Endothelial cell of umbilical vein (primary cell): ENCODE data around the gene PPP2R5A. TPM values are rescaled to one million over a fixed set of nuclear protein-coding genes. Genes with fewer than 3 reads are reported as not detected.

ENCODE experiments used
- BruUV-seq: library from RNA; stranded (reverse); fragments of 400-500 nt; replicated peaks from 2 replicates; lab custom pipeline; 2021; lab: Mats Ljungman, UMichigan
- CTCF ChIA-PET: fragments of 300-600, 350-600 bp; sonication (Branson Sonifier 250); formaldehyde crosslinking; loops from one replicate; lab custom pipeline; 2021; ENCODE audit warnings: antibody characterized with exemption, inconsistent platforms; lab: Charles Lee
- POLR2A ChIA-PET: fragments of 300-600, 350-600 bp; sonication (Branson Sonifier 250); formaldehyde crosslinking; loops from one replicate; lab custom pipeline; 2021; ENCODE audit warnings: antibody characterized with exemption, inconsistent platforms; lab: Charles Lee
- DNase-seq: peaks from one replicate; pipeline ENCODE4 v3.0.0-alpha.2; 2011; ENCODE audit warnings: low read depth, low spot score
- FAIRE-seq: peaks from 2 replicates; lab custom pipeline; 2011; peaks lifted over from hg19 to GRCh38; lab: Jason Lieb, UNC
- H2AFZ ChIP-seq: 2 replicates; pipeline ENCODE4 v1.6.0; 2012; ENCODE audit warnings: low read depth, low read length, control low read depth, inconsistent platforms
- H3K27ac ChIP-seq: 2 replicates; pipeline ENCODE4 v1.5.1; 2011; ENCODE audit warnings: low read depth, mild to moderate bottlenecking, control low read depth, low read length, moderate library complexity; ENCODE audit not compliant: insufficient read depth
- H3K27me3 ChIP-seq, 2 experiments: 2 replicates each; pipeline versions ENCODE4 v1.6.0 to v1.6.1; 2011; ENCODE audit warnings: low read length in 2 of 2, mixed read lengths in 1 of 2; ENCODE audit not compliant: control insufficient read depth in 2 of 2, insufficient read depth in 2 of 2
- H3K36me3 ChIP-seq, 2 experiments: 2 replicates in 1 of 2; 3 replicates in 1 of 2; pipeline ENCODE4 v1.5.1; 2011; ENCODE audit warnings: low read length in 2 of 2, mild to moderate bottlenecking in 1 of 2, moderate library complexity in 1 of 2; ENCODE audit not compliant: control insufficient read depth in 2 of 2, insufficient read depth in 2 of 2; ENCODE audit errors: extremely low read depth in 1 of 2
- H3K4me1 ChIP-seq: 3 replicates; pipeline ENCODE4 v1.5.1; 2011; ENCODE audit warnings: mild to moderate bottlenecking, low read length; ENCODE audit not compliant: control insufficient read depth, insufficient read depth; ENCODE audit errors: extremely low read depth
- H3K4me2 ChIP-seq: 2 replicates; pipeline ENCODE4 v1.6.1; 2011; ENCODE audit warnings: low read length, control low read depth, mixed read lengths; ENCODE audit not compliant: insufficient read depth
- H3K4me3 ChIP-seq, 3 experiments: fragments of 200-600 bp in 1 of 3; sonication (generic), shearing (Covaris generic) in 1 of 3; replicated peaks in 1 of 3; 2 replicates each; pipeline ENCODE4 v1.5.1; 2011 to 2016; ENCODE audit warnings: control low read depth in 3 of 3, low read length in 3 of 3, mild to moderate bottlenecking in 2 of 3, inconsistent platforms in 1 of 3, low read depth in 1 of 3, moderate library complexity in 1 of 3; ENCODE audit not compliant: insufficient read depth in 1 of 3
- H3K79me2 ChIP-seq: 2 replicates; pipeline ENCODE4 v1.6.0; 2012; ENCODE audit warnings: low read length, inconsistent platforms; ENCODE audit not compliant: control insufficient read depth, insufficient read depth
- H3K9ac ChIP-seq: replicated peaks from 2 replicates; pipeline ENCODE3; 2011; ENCODE audit warnings: low read length, control low read depth; ENCODE audit not compliant: insufficient read depth; ENCODE audit errors: extremely low read depth
- H3K9me1 ChIP-seq: replicated peaks from 3 replicates; pipeline ENCODE4 v1.6.0; 2011; ENCODE audit warnings: mild to moderate bottlenecking, low read length; ENCODE audit not compliant: control insufficient read depth, insufficient read depth; ENCODE audit errors: extremely low read depth
- H3K9me3 ChIP-seq: replicated peaks from 2 replicates; pipeline ENCODE4 v1.5.1; 2012; ENCODE audit warnings: low read length, inconsistent platforms; ENCODE audit not compliant: control insufficient read depth, insufficient read depth
- H4K20me1 ChIP-seq: replicated peaks from 2 replicates; pipeline ENCODE3; 2011; ENCODE audit warnings: mild to moderate bottlenecking, low read length; ENCODE audit not compliant: control insufficient read depth, insufficient read depth; ENCODE audit errors: extremely low read depth
- EZH2 ChIP-seq: IDR thresholded peaks from 2 replicates; pipeline ENCODE4 v1.6.1; 2012; ENCODE audit warnings: borderline replicate concordance, low read depth, mild to moderate bottlenecking, moderate library complexity, low read length, inconsistent platforms; ENCODE audit not compliant: severe bottlenecking
- FOS ChIP-seq: IDR thresholded peaks from 2 replicates; pipeline ENCODE4 v1.6.1; 2011; ENCODE audit warnings: mild to moderate bottlenecking, low read length, moderate library complexity, borderline replicate concordance; ENCODE audit not compliant: insufficient read depth
- GATA2 ChIP-seq: IDR thresholded peaks from 2 replicates; pipeline ENCODE4 v1.7.0; 2011; ENCODE audit warnings: low read depth, mild to moderate bottlenecking, moderate library complexity, mixed read lengths, low read length; ENCODE audit not compliant: insufficient read length, insufficient read depth
- JUN ChIP-seq: IDR thresholded peaks from 2 replicates; pipeline ENCODE4 v1.6.1; 2011; ENCODE audit warnings: borderline replicate concordance, low read depth; ENCODE audit not compliant: insufficient read length, insufficient read depth
- MAX ChIP-seq: IDR thresholded peaks from 2 replicates; pipeline ENCODE4 v1.6.1; 2011; ENCODE audit not compliant: insufficient read depth, insufficient read length
- MYC ChIP-seq: IDR thresholded peaks from one replicate; pipeline ENCODE4 v1.6.1; 2011; ENCODE audit warnings: mild to moderate bottlenecking, low read depth, low read length
- POLR2A ChIP-seq: IDR thresholded peaks from 2 replicates; pipeline ENCODE4 v1.6.1; 2012; ENCODE audit warnings: low read depth, mild to moderate bottlenecking, control low read depth, low read length
- POLR2AphosphoS5 ChIP-seq: IDR thresholded peaks from 2 replicates; pipeline ENCODE4 v1.6.1; 2012; ENCODE audit warnings: low read depth, mild to moderate bottlenecking, control low read depth, low read length, moderate library complexity; ENCODE audit not compliant: insufficient read depth
- dilution Hi-C: fragments of 300-500 bp; cut with MboI; formaldehyde crosslinking; loops from one replicate; pipeline ENCODE4 v1.15.0; 2019; ENCODE audit warnings: low sequenced_read_pairs; ENCODE audit not compliant: extremely low pct_ligation_motif_present
- intact Hi-C: fragments of 100-400 bp; cut with micrococcal nuclease; formaldehyde crosslinking; loops from one replicate; pipeline ENCODE4 v1.10.0; 2022
- polyA plus RNA-seq, 4 experiments: library from polyadenylated mRNA; depleted of rRNA in 3 of 4; stranded (reverse) in 3 of 4; unstranded in 1 of 4; fragments of >200 nt; gene quantifications; 2 replicates each; pipeline versions ENCODE4 v1.2.1 to v1.2.3, GENCODE V29; 2011 to 2012; ENCODE audit warnings: missing spikeins in 1 of 4
- total RNA-seq: library from RNA; stranded (reverse); gene quantifications from 2 replicates; pipeline ENCODE4 v1.2.3, GENCODE V29; 2021
- TF ChIP-seq, protein P1 (sequence below), 2 donors: IDR thresholded peaks; 1 replicate in 1 of 2; 2 replicates in 1 of 2; pipeline ENCODE4 v1.5.1; 2011; ENCODE audit warnings: low read length in 2 of 2, mild to moderate bottlenecking in 2 of 2, moderate library complexity in 2 of 2, control low read depth in 1 of 2, inconsistent platforms in 1 of 2, low read depth in 1 of 2; ENCODE audit not compliant: insufficient read depth in 1 of 2; ENCODE audit errors: extremely low read depth in 1 of 2

PPP2R5A gene
- total and polyA plus RNA-seq, 2 donors (not counting 3 experiments of a cell fraction or from before 2014, with no cell fraction given): 11.9 to 34.5 TPM

DNA sequence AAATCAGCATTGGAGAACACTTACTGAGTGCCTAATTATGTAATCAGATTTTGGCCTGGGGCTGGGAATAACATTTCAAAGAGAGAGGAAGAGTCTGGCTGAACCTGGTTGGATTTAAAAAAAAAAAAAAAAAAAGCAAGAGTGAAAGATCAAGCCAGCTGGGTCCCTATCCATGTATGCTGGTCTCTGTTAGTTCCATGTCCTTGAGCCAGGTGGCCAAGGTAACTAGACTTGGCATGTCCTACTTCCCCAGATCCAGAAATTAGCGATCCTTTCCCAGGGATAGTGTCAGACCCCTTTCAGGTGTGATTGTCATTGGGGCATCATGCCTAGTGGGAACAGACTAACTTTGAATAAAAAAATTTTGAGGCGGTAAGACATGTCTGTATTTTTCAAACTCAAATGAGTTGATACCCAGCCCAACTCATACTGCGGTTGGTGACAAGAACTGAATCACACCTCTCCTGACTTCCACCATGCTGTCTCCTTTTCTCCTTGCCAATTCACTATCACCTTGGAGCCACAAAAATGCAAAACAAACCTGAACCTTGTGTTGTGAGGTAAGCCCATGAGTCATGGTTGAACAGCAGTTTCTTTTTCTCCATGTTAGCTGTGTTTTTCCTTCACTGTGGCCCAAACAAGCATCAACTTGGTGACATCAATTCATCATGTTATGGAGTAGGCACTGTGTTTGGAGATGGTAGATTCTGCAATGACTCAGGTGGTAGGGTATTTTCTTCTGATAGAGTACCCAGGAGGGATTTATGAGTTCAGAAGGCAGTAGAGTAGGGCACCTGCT is 24.5 kb upstream of the PPP2R5A start:
- Histone ChIP-seq H3K4me3 (no peak overlapping the region), H3K79me2 (no peaks in the 10 kb centered on the region), H3K9me1 (no peaks in the 10 kb centered on the region), H3K36me3 (no peaks in the 10 kb centered on the region), H4K20me1 (no peaks in the 10 kb centered on the region), H3K4me2 (no peak overlapping the region), H2AFZ (no peak overlapping the region), H3K9me3 (no peaks in the 10 kb centered on the region), H3K27me3 (peaks cover 0 to 6% of the 10 kb centered on the region in 2 experiments), H3K9ac (no peak overlapping the region), H3K27ac (no peak overlapping the region), H3K4me1 (no peaks in the 10 kb centered on the region)
- FAIRE-seq (no peak), DNase-seq (no peak)
- dilution Hi-C loops: no loop called here
- TF ChIP-seq POLR2AphosphoS5 (no peak), JUN (no peak), FOS (no peak), MYC (no peak), MAX (no peak), EZH2 (no peak), GATA2 (no peak), POLR2A (no peak)
- TF ChIP-seq, protein P1, sequence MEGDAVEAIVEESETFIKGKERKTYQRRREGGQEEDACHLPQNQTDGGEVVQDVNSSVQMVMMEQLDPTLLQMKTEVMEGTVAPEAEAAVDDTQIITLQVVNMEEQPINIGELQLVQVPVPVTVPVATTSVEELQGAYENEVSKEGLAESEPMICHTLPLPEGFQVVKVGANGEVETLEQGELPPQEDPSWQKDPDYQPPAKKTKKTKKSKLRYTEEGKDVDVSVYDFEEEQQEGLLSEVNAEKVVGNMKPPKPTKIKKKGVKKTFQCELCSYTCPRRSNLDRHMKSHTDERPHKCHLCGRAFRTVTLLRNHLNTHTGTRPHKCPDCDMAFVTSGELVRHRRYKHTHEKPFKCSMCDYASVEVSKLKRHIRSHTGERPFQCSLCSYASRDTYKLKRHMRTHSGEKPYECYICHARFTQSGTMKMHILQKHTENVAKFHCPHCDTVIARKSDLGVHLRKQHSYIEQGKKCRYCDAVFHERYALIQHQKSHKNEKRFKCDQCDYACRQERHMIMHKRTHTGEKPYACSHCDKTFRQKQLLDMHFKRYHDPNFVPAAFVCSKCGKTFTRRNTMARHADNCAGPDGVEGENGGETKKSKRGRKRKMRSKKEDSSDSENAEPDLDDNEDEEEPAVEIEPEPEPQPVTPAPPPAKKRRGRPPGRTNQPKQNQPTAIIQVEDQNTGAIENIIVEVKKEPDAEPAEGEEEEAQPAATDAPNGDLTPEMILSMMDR (IDR thresholded peaks at IDR 0.05; ENCODE audit: extremely low read depth in 1 of 2, insufficient read depth in 1 of 2, low read depth in 1 of 2, low read length in 2 of 2): no peak
- ChIA-PET POLR2A (interaction anchor here (0.5 kb wide), 1 partner anchor 26 kb away, joined by 10 read pairs; no protein-coding TSS in a partner anchor), CTCF (interaction anchor here (2.6 kb wide), 1 partner anchor 9 kb away, joined by 10 read pairs; no protein-coding TSS in a partner anchor)
- intact Hi-C loops: no loop called here
- BruUV-seq: no TSS peak
